SK-N-MC (cell line): ENCODE data around the gene DGKE.

Experiments used
- DNase-seq: peaks from one replicate; pipeline ENCODE4 v3.0.0-alpha.2; 2011; ENCODE audit warnings: low read depth, low spot score
- H3K27ac ChIP-seq: fragments of 200-600 bp; sonication (generic); 2 replicates; pipeline ENCODE4 v1.5.1; 2016; ENCODE audit warnings: mixed run types
- H3K36me3 ChIP-seq: fragments of 200-600 bp; sonication (generic); 2 replicates; pipeline ENCODE4 v1.6.1; 2017; ENCODE audit warnings: antibody characterized with exemption, low read length, mixed read lengths; ENCODE audit not compliant: insufficient read depth
- H3K4me3 ChIP-seq: fragments of 200-600 bp; sonication (generic); 2 replicates; pipeline ENCODE4 v1.5.1; 2016
- H3K9ac ChIP-seq: fragments of 200-600 bp; sonication (generic); 2 replicates; pipeline ENCODE4 v1.8.0; 2017; ENCODE audit warnings: mixed run types, mixed read lengths; ENCODE audit not compliant: insufficient read length
- H3K9me3 ChIP-seq: fragments of 200-600 bp; sonication (generic); 2 replicates; pipeline ENCODE4 v1.6.1; 2017; ENCODE audit warnings: low read depth, mild to moderate bottlenecking, antibody characterized with exemption, low read length, moderate library complexity, mixed read lengths
- EZH2 ChIP-seq: fragments of 200-600 bp; sonication (generic); IDR thresholded peaks from one replicate; pipeline ENCODE4 v1.6.1; 2017; ENCODE audit warnings: antibody characterized with exemption
- FOXP2 ChIP-seq: optimal IDR thresholded peaks from 2 replicates; pipeline ENCODE3; 2011; ENCODE audit warnings: mild to moderate bottlenecking, moderate library complexity; ENCODE audit not compliant: insufficient read depth; ENCODE audit errors: extremely low read length, control extremely low read depth
- POLR2AphosphoS5 ChIP-seq: IDR thresholded peaks from 2 replicates; pipeline ENCODE4 v1.6.1; 2012; ENCODE audit warnings: mild to moderate bottlenecking, low read depth, low read length, borderline replicate concordance

The DGKE gene

GRCh38 chr17:56796536-56796935 is 37.4 kb upstream of the DGKE start:
- H3K36me3 ChIP-seq, result no peaks in the 10 kb centered on the region
- H3K4me3 ChIP-seq, result no peak overlapping the region
- no peak overlapping the region for H3K27ac ChIP-seq

DNA sequence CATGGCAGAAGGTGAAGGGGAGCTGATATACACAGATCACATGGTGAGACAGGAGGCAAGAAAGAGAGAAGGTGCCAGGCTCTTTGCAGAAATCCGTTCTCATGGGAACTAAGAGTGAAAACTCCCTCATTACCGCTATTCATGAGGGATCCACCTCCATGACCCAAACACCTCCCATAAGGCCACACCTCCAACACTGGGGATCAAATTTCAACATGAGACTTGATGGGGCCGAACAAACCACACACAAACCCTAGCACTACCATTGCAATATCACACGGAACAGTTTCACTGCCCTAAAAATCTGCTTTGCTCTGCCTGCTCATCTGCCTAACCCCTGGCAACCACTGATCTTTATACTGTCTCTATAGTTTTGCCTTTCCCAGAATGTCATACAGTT is 35.0 kb upstream of the DGKE start:
- TF ChIP-seq EZH2 (no peak), POLR2AphosphoS5 (no peak), FOXP2 (no peak)
- Histone ChIP-seq H3K27ac (no peak overlapping the region), H3K4me3 (peak overlapping the region; percentile 36; the same call in 1 of the 2 replicates), H3K36me3 (no peaks in the 10 kb centered on the region), H3K9ac (no peak overlapping the region), H3K9me3 (no peaks in the 10 kb centered on the region)
- DNase-seq, result no peak

More at GRCh38 chr17:56796536-56796935, 37.4 kb upstream of the DGKE start:
- TF ChIP-seq FOXP2 (no peak), POLR2AphosphoS5 (no peak), EZH2 (no peak)
- H3K9ac ChIP-seq, result no peak overlapping the region
- DNase-seq, result no peak
- H3K9me3 ChIP-seq, result no peaks in the 10 kb centered on the region

DNA sequence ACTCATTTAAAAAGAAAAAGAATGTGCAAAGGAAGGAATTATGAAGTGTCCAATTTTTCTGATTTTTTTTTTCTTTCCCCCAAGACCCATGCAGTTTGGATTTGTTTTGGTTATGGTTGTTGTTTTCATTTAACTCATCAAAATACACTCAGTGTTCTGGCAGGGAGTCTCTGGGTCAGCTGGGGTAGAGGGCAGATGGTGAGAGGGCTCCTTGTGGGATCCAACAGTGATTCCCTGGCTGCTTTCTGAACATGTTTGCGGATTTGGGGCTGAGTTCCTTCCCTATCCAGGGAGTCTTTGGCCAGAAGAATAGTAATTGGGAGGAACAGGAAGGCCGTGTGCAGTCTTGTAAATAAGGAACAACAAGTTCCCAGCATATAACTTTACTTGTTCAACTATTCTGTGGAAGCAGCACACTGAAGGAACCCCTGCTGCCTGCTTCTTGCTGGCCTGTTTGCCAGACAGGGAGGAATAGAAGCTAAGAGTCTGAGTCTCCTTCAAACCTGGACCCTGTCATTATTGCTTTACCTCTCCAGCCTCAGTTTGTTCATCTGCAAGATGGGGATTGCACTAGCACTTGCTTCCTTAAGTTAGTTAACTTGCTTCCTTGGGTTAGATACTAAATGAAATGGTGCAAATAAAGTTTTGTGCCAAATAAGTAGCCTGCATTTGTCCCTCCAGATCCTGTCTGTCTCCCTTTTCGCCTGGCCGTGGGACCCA is 32.3 kb upstream of the DGKE start:
- H3K4me3 ChIP-seq, result no peak overlapping the region
- no peaks in the 10 kb centered on the region for H3K36me3 ChIP-seq
- H3K27ac ChIP-seq, result no peak overlapping the region
- TF ChIP-seq FOXP2 (no peak), POLR2AphosphoS5 (no peak), EZH2 (no peak)
- no peak overlapping the region for H3K9ac ChIP-seq
- H3K9me3 ChIP-seq, result no peaks in the 10 kb centered on the region
- no peak for DNase-seq

DNA sequence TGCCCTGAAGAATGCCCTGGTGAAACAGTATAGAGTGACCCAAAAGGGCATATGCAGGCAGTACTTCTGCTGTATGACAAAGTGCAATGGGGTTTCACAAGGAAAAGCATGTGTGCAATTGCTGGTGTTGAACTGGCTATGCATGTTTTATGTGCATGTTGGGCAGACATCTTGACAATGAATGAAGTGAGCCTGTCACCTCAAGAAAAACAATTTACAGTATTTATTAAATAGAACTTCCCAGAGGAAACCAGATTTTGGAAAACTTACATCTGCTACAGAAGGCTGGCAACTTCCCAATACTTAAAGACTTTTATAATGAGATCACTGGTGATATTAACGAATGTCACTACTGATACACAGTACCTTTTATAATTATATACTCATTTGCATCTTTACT is 30.9 kb upstream of the DGKE start:
- Histone ChIP-seq H3K9ac (no peak overlapping the region), H3K27ac (no peak overlapping the region), H3K4me3 (no peak overlapping the region), H3K36me3 (no peaks in the 10 kb centered on the region), H3K9me3 (no peaks in the 10 kb centered on the region)
- TF ChIP-seq FOXP2 (no peak), POLR2AphosphoS5 (no peak), EZH2 (no peak)
- DNase-seq, result no peak

GRCh38 chr17:56804454-56804853 is 29.5 kb upstream of the DGKE start:
- TF ChIP-seq EZH2, result no peak
- TF ChIP-seq FOXP2, result no peak
- TF ChIP-seq POLR2AphosphoS5, result no peak

GRCh38 chr17:56806949-56807348 is 27.0 kb upstream of the DGKE start:
- Histone ChIP-seq H3K9ac (no peak overlapping the region), H3K36me3 (no peaks in the 10 kb centered on the region), H3K4me3 (no peak overlapping the region), H3K27ac (no peak overlapping the region), H3K9me3 (no peaks in the 10 kb centered on the region)
- DNase-seq, result no peak
- TF ChIP-seq POLR2AphosphoS5 (no peak), EZH2 (no peak), FOXP2 (no peak)

More at GRCh38 chr17:56804454-56804853, 29.5 kb upstream of the DGKE start:
- Histone ChIP-seq H3K27ac (no peak overlapping the region), H3K9ac (no peak overlapping the region), H3K4me3 (no peak overlapping the region), H3K9me3 (no peaks in the 10 kb centered on the region), H3K36me3 (no peaks in the 10 kb centered on the region)
- DNase-seq, result no peak

DNA sequence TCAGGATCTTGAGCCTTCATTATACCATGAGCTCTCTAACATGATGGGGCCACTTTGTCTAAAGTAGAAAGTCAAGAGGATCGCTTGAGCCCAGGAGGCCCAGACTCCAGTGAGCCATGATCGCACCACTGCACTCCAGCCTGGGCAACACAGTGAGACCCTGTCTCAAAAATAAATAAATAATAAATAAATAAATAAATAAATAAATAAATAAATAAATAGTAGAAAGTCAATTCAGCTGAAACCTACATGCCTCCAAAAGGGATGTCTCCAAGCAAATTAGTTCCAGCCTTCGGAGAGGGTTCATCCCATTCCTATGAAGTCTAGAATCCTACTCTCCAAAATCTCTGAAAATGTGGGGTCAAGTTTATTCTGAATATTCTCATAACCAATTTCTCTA is 26.2 kb upstream of the DGKE start:
- Histone ChIP-seq H3K36me3 (no peaks in the 10 kb centered on the region), H3K9ac (no peak overlapping the region), H3K9me3 (no peaks in the 10 kb centered on the region), H3K4me3 (no peak overlapping the region), H3K27ac (no peak overlapping the region)
- TF ChIP-seq POLR2AphosphoS5, result no peak
- TF ChIP-seq EZH2, result no peak
- no peak for TF ChIP-seq FOXP2
- DNase-seq, result no peak

GRCh38 chr17:56808503-56808902 is 25.4 kb upstream of the DGKE start:
- Histone ChIP-seq H3K4me3 (no peak overlapping the region), H3K9me3 (no peaks in the 10 kb centered on the region), H3K9ac (no peak overlapping the region), H3K27ac (no peak overlapping the region), H3K36me3 (no peaks in the 10 kb centered on the region)
- DNase-seq, result no peak
- no peak for TF ChIP-seq POLR2AphosphoS5
- TF ChIP-seq EZH2, result no peak
- TF ChIP-seq FOXP2, result no peak

DNA sequence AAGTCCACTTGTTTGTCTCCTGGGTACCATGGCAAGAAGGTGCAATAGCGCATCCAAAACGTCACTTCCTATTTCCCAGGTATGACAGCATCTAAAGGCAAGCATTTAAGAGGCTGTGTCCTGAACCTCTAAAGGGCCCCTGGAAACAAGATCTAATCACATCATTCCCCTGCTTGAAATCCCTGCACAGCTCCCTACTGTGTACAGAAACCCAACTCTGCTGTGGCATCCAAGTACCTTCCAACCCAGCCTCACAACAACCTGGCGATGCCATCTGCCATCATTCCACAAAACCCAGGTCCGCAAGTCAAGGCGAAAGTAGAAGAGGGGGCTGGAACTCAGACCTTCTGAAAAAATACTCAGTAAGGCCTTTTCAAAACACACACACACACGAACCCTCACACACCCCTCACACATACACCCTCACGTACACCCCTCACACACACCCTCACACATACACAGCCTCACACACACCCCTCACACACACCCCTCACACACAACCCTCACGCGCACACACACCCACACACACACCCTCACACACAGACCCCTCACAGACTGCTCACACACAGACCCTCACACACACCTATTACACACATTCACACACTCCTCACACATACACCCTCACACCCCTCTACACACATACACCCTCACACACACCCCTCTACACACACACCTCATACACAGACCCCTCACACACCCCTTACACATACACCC is 24.7 kb upstream of the DGKE start:
- no peak for DNase-seq
- H3K4me3 ChIP-seq, result no peak overlapping the region
- no peak overlapping the region for H3K27ac ChIP-seq
- no peak for TF ChIP-seq FOXP2
- no peak for TF ChIP-seq POLR2AphosphoS5
- no peak for TF ChIP-seq EZH2
- no peaks in the 10 kb centered on the region for H3K9me3 ChIP-seq
- no peak overlapping the region for H3K9ac ChIP-seq
- no peaks in the 10 kb centered on the region for H3K36me3 ChIP-seq
